GM18909 (cell line): ENCODE measurements around the gene FFAR3.

ENCODE experiments used
- ATAC-seq: cut with Tn5 transposase; IDR thresholded peaks from one replicate; pipeline ENCODE4 v1.9.1; 2021; ENCODE audit warnings: mild to moderate bottlenecking; ENCODE audit not compliant: unreplicated experiment, poor library complexity

The FFAR3 gene

DNA sequence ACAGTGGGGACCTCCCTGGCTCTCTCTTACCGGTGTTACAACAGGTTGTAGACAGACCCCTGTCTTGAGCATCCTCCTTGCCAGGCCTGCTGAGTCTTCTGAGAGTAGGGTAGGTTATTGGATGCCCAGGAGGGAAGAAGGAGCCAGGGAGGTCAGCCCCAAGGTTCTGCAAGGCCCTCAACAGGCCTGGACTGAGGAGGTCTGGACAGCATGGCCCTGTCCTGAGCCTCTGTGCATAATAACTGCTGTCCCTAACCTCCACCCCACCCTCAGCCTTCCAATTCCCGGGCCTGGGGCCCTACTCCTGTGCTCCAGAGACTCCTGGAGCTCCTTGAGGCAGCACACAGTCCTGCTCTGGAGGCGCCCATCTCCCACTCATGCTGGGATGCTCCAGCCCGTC is 28.9 kb upstream of the FFAR3 start:
- ATAC-seq, result no peak

GRCh38 chr19:35330475-35330874 is 27.8 kb upstream of the FFAR3 start:
- peak; percentile 64 for ATAC-seq

DNA sequence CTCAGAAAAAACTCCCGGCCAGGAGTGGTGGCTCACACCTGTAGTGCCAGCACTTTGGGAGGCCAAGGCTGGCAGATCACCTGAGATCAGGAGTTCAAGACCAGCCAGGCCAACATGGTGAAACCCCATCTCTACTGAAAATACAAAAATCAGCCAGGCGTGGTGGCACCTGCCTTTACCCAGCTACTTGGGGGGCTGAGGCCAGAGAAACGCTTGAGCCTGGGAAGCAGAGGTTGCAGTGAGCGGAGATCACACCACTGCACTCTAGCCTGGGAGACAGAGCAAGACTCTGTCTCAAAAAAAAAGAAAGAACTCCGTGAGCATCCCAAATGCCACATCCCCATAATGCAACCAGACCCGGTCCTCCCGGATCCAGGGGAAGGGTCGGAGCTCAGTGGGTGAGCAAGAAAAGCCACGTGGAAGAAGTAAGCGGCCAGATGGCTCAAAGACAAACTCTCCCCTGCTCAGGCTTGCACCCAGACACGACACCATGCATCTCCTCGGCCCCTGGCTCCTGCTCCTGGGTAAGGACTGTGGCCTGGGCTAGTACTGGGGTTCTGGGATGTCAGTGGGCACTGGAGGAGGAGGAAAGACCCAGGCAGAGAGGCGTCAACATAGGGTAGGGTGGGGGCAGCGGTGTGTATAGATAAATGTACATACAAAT is 26.6 kb upstream of the FFAR3 start:
- ATAC-seq, result no peak

- no peak for ATAC-seq
Measured at GRCh38 chr19:35332817-35333216, 25.4 kb upstream of the FFAR3 start.

DNA sequence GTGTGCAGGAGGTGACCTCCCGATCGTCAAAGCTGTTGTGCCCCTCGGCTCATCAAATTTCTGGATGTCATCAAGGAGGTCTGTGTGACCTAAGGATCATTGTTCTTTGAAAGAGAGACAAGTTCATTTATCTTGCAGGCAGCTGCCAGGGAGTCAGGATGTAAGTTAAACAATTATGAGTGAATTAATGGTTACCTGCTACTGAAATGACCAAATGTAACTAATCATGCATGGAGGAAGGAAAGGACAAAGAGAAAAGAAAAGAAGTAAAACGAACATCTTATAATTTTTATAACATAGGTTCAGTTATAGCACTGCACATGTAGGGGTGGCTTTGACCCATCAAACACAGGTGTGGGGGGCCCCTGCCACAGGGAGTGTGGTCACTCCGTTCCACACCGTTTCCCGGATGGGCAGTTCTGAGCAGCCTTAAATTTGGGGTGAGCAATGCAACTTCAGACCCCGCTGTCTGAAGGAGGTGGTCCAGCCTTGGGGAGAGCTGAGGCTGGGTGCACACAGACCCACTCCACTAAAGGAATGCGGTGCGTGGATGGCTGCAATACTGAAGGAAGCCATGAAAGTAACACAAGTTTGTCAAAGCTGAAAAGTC is 24.0 kb upstream of the FFAR3 start:
- no peak for ATAC-seq

DNA sequence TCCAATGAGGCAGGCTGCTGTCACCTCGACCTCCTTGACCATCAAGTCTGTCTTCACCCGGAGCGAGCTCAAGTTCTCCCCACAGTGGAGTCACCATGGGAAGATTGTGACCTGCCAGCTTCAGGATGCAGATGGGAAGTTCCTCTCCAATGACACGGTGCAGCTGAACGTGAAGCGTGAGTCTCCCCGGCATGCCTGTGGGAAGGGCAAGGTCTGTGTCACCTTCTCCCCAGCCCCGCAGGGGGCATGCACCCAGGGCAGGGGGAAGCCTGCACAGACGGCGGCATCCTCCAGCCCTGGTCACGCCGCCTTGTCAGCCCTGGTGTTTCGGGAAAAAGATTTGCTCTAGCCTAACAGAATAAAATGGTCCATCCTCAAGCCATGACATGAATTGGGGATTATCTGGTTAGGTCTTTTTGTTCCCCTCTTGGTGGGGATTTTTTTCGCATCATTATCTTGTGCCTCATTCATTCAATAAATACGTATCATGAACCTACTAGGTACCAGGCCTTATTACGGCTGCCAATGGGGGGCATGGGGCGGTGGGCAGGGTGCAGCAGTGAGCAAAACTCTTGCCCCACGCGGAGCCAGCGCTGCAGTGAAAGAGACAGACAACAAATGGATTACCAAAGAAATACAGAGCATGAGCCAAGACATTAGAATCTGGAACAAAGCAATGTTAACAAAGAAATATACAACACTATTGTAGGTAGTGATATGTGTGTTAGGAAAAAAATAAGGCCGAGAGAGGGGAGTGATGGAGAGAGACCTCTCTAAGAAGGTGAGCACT is 21.9 kb upstream of the FFAR3 start:
- ATAC-seq, result no peak

- ATAC-seq, result no peak
Measured at GRCh38 chr19:35337097-35337983, 20.9 kb upstream of the FFAR3 start.

GRCh38 chr19:35337984-35338296 is 20.3 kb upstream of the FFAR3 start:
- no peak for ATAC-seq

DNA sequence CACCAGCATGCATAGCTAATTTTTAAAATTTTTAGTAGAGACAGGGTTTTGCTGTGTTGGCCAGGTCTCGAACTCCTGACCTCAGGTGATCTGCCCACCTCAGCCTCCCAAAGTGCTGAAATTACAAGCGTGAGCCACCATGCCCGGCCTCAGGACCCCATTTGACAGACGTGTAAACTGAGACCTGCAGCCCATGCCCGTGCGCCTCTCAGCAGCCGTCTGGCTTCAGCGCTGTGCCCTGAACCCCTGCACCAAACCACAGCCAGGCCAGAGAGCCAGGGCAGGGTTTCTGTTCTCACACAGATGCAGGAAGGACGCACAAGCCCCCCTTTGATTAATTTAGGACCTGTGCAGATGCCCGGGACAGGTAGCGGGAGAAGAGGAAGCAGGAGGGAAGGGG is 17.8 kb upstream of the FFAR3 start:
- no peak for ATAC-seq

GRCh38 chr19:35341006-35341405 is 17.3 kb upstream of the FFAR3 start:
- no peak for ATAC-seq

GRCh38 chr19:35341565-35342225 is 16.6 kb upstream of the FFAR3 start:
- ATAC-seq, result no peak

DNA sequence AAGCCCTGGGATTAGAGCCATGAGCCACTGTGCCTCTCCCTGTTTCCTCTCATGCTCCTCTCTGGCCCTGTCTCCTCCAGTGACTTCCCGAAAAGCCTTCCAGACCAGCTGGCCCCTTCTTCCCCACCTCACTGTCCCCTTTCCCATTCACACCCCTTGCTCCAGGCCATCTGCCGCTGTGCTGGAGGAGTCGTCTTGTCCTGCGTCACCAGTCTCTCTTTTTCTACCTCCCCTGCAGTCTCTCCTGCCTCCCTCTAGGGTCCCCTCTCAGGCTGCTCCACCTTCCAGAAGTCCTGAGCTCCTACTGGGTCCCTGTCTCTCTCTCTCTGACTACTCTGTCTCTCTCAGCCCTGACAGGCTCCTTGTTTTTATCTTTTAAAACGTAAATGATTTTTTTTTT is 15.8 kb upstream of the FFAR3 start:
- ATAC-seq, result no peak

DNA sequence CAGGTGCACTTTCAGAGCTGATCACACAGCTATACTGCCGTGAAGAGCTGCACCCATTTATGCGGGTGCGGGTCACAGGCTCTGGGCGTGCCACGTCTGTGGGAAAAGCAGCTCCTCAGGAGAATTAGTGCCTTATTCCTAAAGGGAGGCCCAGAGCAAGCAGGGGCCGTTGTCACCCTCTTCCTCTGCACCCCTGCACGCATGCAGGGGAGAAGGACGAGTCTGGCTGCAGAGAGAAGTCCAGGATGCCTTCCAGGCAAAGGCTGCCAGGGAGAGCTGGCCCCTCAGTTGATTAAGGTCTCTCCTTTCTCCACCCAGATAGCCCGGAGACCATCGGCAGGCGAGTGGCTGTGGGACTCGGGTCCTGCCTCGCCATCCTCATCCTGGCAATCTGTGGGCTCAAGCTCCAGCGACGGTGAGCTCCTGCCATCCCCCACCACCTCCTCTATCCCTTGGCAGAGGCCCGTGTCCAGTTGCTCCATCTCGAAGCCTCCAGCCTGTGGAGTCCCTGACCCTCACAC is 13.7 kb upstream of the FFAR3 start:
- no peak for ATAC-seq

DNA sequence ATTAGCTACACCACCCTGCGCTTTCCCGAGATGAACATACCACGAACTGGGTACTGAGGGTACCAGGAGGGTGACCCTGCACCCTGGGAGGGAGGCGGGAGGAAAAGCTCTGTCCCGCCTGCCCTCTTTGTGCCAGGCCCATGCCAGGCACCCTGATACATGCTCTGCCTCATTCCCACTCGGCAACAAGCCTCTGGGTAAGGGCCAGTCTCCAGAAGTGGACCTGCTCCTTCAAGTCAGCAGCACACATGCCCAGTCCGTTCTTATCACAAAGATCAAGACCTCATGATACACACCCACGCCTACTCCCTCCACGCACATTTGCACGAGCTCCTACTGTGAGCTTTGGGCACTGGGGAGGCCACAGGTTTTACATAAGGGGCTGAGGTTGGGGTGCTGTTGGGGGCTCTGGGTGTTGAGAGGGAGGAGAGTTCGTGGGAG is 12.6 kb upstream of the FFAR3 start:
- ATAC-seq, result no peak

- no peak for ATAC-seq
Measured at GRCh38 chr19:35346193-35347052, 11.8 kb upstream of the FFAR3 start.

DNA sequence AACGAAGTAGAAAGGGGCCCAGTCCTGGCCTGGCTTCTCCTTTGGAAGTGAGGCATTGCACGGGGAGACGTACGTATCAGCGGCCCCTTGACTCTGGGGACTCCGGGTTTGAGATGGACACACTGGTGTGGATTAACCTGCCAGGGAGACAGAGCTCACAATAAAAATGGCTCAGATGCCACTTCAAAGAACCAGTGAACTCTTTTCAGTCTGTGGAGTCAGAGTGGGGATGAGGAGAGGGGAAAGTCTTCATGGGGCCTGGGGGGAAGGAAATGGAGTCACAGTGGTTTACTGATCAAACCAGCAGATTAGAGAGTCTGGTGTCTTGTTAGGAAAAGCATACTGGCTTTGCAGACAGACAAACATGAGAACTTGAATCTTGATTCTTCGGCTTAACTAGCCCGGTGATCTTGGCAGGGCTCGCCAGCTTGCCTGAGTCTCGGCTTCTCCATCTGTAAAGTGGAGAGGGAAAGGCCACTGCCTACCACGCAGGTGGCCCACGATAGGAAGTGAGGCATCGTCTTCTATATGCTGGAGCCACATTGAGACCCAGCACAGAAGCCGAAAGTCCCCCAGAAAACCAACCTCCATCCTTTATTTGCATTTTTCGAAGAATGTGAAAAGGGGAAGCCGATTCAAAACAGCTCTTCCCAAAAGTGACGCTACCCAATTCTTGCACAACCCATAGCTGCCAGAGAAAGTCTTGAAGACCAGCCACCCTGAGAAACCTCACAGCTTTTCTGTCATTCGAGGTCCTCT is 10.9 kb upstream of the FFAR3 start, which contains the start of gene FFAR1:
FFAR1 (plus strand) TSS at position 732 of the 759 bp plus-strand sequence. CDS start 3,650 bp downstream, outside the sequence.
- peak; percentile 59 for ATAC-seq

DNA sequence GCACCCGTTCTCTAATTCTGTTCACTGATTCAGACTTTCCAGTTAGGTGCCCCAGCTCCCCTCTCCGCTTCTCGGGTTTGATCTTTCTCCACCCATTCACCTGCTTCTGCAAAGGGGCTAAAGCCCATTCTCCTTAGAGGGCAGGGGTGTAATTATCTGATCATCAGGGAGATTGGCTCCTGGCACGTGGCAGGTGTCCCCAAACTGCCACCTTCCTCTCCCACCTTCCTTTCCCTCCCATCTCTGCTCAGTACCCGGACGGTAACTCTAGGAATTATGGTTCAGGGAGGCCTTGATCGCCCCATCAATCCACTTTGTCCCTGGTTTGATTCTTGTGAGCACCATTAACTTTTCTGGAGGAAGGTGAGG is 10.3 kb upstream of the FFAR3 start:
- no peak for ATAC-seq

DNA sequence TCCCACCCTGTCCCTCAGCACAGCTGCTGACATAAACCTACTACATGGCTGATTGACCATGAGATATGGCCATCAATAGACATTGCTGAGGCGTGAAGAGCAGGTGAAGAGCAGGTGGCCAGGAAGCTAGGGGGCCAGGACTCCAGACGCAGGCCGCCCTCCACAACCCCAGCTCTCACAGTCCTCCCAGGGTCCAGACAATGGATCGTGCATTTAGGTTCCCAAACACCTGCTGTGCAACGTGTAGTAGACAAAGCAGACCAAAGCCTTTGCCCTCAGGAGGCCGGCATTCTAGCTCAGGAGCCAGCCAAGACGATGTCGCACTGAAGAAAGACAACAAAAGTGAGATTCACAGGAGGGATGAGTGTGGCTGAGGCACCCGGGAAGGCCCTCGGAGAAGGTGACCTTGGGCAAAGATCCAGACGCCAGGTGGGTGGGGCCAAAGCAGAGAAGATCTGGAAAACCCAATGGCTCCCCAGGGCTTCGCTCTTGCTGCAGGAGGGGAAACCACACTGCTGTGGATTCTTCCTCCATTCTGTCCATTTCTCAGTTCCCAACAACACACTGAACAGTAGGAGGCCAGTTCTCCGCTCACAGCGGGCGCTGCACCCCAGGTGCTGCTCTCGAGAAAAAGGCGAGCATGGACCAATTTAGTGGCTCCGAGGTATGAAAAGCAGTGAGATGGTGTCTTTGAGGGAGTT is 9.2 kb upstream of the FFAR3 start:
- ATAC-seq, result no peak
